Measurements from ENCODE around the gene PAFAH1B2.

Gene PAFAH1B2

DNA sequence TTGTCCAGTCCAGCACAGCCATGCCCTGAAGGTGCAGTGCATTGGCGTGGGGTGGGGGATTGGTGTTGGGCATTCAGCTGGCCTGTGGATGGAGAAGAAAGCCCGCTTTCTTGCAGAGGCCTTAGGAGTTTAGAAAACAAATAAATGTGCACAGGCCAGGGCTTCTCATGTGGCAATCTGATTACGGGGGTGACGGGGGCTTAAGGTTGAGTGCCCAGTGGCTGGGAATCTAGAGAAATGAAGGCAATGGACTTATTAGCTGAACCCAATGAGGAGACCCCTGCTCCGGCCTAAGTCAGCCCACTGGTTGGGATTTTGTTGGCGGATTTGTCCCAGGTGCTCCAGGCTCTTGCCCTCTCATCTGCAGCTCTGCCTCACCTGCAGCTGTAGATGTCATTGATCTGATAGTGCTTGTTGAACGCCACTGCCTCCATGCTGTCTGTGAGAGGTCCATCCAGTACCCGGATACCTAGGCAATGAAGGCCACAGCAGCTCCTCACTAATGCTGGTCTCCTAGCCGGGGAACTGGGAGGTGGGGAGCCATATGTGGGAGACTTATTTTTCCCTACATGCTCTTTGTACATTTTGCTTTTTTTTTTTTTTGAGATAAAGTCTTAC, 81.6 kb downstream of the PAFAH1B2 start:
- no peak for DNase-seq (ENCODE audit: low read depth)
- TF ChIP-seq, protein P1, sequence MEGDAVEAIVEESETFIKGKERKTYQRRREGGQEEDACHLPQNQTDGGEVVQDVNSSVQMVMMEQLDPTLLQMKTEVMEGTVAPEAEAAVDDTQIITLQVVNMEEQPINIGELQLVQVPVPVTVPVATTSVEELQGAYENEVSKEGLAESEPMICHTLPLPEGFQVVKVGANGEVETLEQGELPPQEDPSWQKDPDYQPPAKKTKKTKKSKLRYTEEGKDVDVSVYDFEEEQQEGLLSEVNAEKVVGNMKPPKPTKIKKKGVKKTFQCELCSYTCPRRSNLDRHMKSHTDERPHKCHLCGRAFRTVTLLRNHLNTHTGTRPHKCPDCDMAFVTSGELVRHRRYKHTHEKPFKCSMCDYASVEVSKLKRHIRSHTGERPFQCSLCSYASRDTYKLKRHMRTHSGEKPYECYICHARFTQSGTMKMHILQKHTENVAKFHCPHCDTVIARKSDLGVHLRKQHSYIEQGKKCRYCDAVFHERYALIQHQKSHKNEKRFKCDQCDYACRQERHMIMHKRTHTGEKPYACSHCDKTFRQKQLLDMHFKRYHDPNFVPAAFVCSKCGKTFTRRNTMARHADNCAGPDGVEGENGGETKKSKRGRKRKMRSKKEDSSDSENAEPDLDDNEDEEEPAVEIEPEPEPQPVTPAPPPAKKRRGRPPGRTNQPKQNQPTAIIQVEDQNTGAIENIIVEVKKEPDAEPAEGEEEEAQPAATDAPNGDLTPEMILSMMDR (IDR thresholded peaks at IDR 0.05; ENCODE audit: insufficient read depth, low read depth, low read length, missing control alignments): no peak
- no peak overlapping the region for H3K4me3 ChIP-seq (ENCODE audit: low read length)

All from epithelial cell of esophagus (primary cell).